Measurements from ENCODE around the gene INS.
"Not testable (repeated sequence)": the region's sequence is repeated elsewhere in the genome, so short reads cannot be mapped to it uniquely, and the experiment has no call there.

Gene INS

DNA sequence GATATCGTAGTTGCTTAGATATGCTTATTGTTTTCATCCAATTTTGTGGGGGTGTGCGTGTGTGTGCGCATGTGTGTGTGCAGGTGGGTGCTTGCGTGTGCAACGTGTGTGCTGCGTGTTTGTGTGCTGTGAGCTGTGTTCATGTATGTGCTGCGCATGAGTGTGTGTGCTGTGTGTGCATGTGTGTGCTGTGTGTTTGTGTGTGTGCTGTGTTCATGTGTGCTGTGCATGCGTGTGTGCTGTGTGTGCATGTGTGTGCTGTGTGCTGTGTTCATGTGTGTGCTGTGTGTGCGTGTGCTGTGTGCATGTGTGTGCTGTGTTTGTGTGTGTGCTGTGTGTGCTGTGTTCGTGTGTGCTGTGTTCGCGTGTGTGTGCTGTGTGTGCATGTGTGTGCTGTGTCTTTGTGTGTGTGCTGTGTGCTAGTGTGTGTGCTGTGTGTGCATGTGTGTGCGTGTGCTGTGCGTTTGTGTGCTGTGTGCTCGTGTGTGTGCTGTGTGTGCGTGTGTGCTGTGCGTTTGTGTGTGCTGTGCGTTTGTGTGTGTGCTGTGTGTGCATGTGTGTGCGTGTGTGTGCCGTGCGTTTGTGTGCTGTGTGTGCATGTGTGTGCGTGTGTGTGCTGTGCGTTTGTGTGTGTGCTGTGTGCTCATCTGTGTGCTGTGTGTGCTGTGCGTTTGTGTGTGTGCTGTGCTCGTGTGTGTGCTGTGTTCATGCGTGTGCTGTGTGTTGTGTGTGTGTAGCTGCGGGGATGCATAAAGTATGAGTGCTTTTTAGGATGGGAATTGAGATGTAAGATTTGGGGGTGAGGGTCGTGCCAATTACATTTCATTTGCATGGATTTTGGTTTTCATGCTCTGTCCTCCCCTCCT is 29.4 kb downstream of the INS start:
- DNase-seq (ENCODE audit: low read depth), result no peak

DNA sequence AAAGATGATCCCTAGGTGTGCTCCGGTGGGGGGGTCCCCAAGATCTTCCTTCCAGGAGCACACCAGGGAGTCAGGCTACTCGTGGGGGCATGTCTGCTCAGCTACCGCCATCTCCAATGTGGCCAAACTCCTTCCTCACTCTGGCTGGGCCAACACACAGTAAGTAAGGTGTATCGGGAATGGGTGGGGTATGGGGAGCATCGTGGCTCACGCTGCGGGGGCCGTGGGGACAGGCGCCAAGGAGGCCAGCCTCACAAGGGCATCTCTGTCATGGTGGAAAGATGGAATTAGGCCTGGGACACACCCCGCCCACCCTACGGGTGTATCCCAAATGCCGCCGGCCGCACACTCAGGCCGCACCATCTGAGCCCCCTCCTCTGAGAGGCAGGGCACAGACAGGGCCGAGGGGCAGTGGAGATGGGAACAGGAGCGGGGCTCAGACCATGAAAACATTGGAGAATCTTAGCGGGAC is 30.1 kb downstream of the INS start:
- DNase-seq (ENCODE audit: low read depth), result no peak

DNA sequence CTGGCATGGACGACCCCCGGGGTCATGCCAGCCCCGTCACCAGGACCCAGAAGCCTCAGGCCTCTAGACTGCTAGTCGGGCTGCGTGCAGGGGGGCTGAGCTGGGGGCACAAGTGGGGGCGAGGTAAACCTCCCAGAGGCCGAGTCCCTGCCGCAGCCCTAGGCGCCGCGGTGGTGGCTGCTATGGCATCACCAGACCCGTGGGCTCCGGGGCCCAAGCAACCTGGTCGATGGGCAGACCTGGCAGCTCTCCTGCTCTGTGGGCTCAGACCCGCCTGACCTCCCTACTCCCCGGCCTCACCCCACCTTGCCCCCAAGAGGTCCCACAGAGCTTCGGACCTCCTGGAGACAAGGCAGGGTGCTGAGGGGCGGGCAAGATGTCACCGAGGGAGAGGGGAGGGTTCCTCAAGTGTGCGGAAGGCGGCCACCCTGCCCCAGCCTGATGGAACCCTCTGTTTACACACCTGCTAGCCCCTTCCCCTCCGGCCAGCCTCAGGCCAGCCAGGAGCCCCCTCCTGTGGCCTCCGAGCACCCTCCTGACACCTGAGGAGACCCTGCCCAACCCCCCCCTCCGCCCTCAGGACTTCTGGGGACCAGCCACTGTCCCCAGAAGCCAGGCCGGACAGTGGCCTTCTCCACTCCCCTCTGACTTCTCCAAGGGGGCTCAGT is 31.2 kb downstream of the INS start:
- DNase-seq (ENCODE audit: low read depth), result no peak

DNA sequence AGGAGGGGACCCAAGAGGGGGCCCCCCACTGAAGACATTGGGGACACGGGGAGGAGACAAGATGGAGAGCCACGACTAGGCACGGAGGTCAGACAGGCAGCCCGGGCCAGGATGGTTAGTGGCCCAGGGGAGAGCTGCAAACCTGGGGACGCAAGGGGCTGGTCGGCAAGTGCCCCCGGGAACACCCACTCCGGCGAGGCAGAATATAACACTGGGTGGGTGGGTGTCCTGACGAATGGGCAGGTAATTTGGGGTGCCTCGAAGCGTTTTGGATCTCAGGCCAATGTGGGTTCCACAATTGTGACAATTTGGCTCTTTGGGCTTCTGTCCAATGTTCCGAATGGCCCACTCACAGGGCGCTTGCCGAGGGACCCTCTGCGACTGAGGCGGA is 31.7 kb downstream of the INS start:
- DNase-seq (ENCODE audit: low read depth), result no peak

GRCh38 chr11:2128511-2129307 is 32.3 kb downstream of the INS start:
- DNase-seq (ENCODE audit: low read depth), result no peak

- DNase-seq (ENCODE audit: low read depth), result no peak
Measured at GRCh38 chr11:2128130-2128510, 32.9 kb downstream of the INS start.

GRCh38 chr11:2127482-2128129 is 33.4 kb downstream of the INS start:
- no peak for DNase-seq (ENCODE audit: low read depth)

GRCh38 chr11:2126520-2127085 is 34.4 kb downstream of the INS start:
- no peak for DNase-seq (ENCODE audit: low read depth)

- not testable (repeated sequence) for DNase-seq (ENCODE audit: low read depth)
Measured at GRCh38 chr11:2124736-2125484, 36.1 kb downstream of the INS start.

GRCh38 chr11:2123628-2123960 is 37.4 kb downstream of the INS start:
- DNase-seq (ENCODE audit: low read depth), result no peak

DNA sequence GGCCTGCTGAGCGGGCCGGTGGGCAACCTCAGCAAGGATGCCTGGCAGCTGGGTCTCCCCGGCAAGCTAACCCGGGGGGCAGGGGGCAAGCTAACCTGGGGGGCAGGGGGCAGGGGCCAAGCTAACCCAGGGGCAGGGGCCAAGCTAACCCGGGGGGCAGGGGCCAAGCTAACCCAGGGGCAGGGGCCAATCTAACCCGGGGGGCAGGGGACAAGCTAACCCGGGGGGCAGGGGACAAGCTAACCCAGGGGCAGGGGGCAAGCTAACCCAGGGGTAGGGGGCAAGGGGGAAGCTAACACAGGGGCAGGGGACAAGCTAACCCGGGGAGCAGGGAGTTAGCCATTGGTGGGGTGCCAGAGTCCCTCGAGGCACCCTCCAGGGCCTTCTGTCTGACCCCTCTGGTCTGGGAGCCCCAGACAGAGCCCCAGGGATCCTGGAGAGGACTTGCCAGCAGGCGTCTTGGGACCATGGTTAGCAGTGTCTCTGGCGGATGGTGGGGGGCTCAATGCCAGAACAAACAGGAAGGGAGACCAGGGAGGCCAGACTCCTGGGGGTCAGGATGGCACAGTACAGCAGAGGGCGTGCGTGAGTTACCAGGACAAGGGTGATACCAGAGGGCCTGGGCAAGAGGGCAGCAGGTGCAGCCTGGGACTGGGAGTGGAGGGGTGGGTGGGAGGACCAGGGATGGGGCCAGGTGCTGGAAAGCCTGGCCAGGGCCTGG is 37.9 kb downstream of the INS start:
- DNase-seq (ENCODE audit: low read depth), result no peak

- DNase-seq (ENCODE audit: low read depth), result no peak
Measured at GRCh38 chr11:2122222-2122906, 38.6 kb downstream of the INS start.

DNA sequence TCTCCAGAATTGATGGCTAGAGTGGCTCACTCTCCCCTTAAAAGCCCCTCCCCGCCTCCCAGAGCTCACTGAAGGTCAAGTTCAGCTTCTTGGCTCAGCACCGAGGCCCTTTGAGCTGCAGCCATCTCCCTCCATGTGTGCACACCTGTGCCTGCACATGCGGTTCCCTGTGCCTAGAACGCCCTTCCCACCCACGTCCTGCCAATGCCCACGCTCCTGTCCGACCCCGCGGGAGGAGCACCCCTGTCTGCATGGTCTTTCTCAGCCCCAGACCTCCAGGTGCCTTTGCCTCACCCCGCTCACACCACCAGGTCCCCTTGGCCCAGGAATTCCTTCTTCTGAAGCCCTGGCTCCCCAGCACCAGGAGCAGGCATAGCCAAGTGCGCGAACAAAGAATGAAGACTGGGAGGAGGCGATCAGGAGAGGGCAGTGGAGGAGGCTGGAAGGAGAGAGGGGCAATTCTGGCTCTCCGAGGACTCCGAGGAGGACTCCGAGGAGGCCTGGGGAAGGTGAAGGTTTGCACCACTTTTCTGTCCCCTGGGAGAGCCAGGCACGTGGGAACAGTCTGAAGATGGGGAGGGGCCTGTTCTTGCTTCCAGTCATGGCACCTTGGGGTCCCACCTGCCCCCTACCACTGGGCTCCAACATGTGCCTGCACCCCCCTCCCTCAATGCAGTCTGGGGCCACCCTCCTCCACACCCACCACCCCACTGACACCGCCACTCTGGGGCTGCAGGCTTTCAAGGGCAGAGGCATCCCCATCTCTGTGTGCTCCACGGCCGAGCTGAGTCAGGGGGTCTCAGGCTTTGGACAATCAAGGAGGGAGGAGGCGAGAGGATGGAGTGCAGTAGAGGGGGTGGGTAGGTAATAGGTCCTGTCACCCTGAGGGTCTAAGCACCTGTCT is 39.5 kb downstream of the INS start:
- no peak for DNase-seq (ENCODE audit: low read depth)

DNA sequence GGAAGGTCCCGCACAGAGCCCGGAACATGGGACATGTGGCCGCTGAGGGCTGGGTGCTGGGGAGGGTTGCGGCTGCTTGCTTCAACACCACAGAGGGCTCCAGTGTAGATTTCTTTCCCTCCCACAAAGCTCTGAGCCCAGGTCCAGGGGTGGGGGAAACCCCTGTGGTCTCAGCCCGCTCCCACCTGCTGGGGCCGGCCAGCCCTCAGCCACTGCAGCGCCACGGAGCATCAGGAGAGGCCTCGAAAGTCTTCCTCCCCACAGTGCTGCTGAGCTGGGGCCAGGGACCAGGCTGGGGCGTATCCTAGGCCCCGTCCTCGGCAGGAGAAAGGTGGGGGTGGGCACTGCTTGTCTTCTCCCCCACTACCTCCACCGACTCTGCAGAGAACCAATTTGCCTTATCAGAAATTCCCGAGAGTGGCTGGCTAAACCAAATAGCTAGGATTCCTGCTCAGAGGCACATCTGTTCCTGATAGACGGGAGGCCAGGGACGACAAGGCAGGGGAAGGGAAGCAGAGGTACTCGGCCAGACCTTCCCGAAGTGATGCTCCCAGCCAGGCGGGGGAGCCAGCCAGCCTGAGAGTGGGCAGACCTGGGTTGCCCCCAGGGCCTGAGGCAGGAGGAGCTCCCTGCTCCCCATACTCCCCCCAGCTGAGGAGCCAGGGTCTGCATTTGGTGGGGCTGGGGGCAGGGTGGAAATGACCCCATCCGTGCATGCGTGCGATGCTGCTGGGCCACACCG is 40.5 kb downstream of the INS start:
- no peak for DNase-seq (ENCODE audit: low read depth)

- DNase-seq (ENCODE audit: low read depth), result no peak
Measured at GRCh38 chr11:2118677-2119076, 42.3 kb downstream of the INS start.

GRCh38 chr11:2116680-2117079 is 44.3 kb downstream of the INS start:
- DNase-seq (ENCODE audit: low read depth), result no peak

GRCh38 chr11:2115308-2115707 is 45.7 kb downstream of the INS start:
- DNase-seq (ENCODE audit: low read depth), result no peak

Measured in GM04504 (cell line).